Stimulated activated CD4-positive, alpha-beta T cell treated with anti-CD3 and anti-CD28 coated beads, Interleukin-15, amount 100 ng/mL, for 1 hour (primary cell): ENCODE results near the gene PCDH9.

Source experiments
- DNase-seq, 2 donors: peaks; one replicate each; pipeline ENCODE4 v3.0.0-alpha.2; 2020; ENCODE audit warnings: low read depth in 1 of 2, low spot score in 1 of 2

PCDH9 gene

GRCh38 chr13:66501181-66501580 lies 729.0 kb downstream of the PCDH9 start:
- DNase-seq: no peak

GRCh38 chr13:66492479-66492878 lies 737.7 kb downstream of the PCDH9 start:
- DNase-seq: no peak

- DNase-seq: no peak
Measured at GRCh38 chr13:66491251-66491650, 738.9 kb downstream of the PCDH9 start.

- no peak for DNase-seq
Measured at GRCh38 chr13:66489586-66489985, 740.5 kb downstream of the PCDH9 start.

- DNase-seq: no peak
Measured at GRCh38 chr13:66489172-66489571, 741.0 kb downstream of the PCDH9 start.

GRCh38 chr13:66483712-66484111 lies 746.4 kb downstream of the PCDH9 start:
- no peak for DNase-seq

GRCh38 chr13:66482836-66483235 lies 747.3 kb downstream of the PCDH9 start:
- DNase-seq: no peak

GRCh38 chr13:66477816-66478215 lies 752.3 kb downstream of the PCDH9 start:
- DNase-seq: no peak

GRCh38 chr13:66475061-66475460 lies 755.1 kb downstream of the PCDH9 start:
- DNase-seq: no peak

GRCh38 chr13:66469745-66470144 lies 760.4 kb downstream of the PCDH9 start:
- DNase-seq: no peak

GRCh38 chr13:66468656-66469055 lies 761.5 kb downstream of the PCDH9 start:
- DNase-seq: no peak

- no peak for DNase-seq
Measured at GRCh38 chr13:66462187-66462586, 767.9 kb downstream of the PCDH9 start.

GRCh38 chr13:66461021-66461420 lies 769.1 kb downstream of the PCDH9 start:
- DNase-seq: no peak

- no peak for DNase-seq
Measured at GRCh38 chr13:66459634-66460033, 770.5 kb downstream of the PCDH9 start.

GRCh38 chr13:66459143-66459542 lies 771.0 kb downstream of the PCDH9 start:
- no peak for DNase-seq

GRCh38 chr13:66446413-66446812 lies 783.7 kb downstream of the PCDH9 start:
- no peak for DNase-seq

- DNase-seq: no peak
Measured at GRCh38 chr13:66443926-66444325, 786.2 kb downstream of the PCDH9 start.

GRCh38 chr13:66440938-66441337 lies 789.2 kb downstream of the PCDH9 start:
- DNase-seq: no peak

- no peak for DNase-seq
Measured at GRCh38 chr13:66430728-66431127, 799.4 kb downstream of the PCDH9 start.

- no peak for DNase-seq
Measured at GRCh38 chr13:66430269-66430668, 799.9 kb downstream of the PCDH9 start.

GRCh38 chr13:66429156-66429555 lies 801.0 kb downstream of the PCDH9 start:
- no peak for DNase-seq

GRCh38 chr13:66427458-66427861 lies 802.7 kb downstream of the PCDH9 start:
- no peak for DNase-seq

GRCh38 chr13:66425741-66426140 lies 804.4 kb downstream of the PCDH9 start:
- DNase-seq: no peak

GRCh38 chr13:66424422-66424821 lies 805.7 kb downstream of the PCDH9 start:
- DNase-seq: no peak
